ENCODE measurements around the gene MATR3.

DNA sequence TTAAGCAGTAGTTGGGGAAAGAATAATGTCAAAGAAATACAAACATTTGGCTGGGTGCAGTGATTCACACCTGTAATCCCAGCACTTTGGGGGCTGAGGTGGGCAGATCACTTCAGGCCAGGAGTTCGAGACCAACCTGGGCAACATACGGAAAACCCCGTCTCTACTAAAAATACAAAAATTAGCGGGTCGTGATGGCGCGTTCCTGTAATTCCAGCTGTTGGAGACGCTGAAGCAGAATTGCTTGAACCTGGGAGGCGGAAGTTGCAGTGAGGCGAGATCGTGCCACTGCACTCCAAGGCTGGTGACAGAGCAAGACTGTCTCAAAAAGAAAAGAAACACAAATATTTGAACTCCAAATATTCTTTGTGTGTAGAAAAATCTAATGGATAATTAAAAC lies 4.7 kb downstream of the MATR3 start:
- TF ChIP-seq EZH2 (IDR thresholded peaks at IDR 0.05) (no peak), POLR2AphosphoS5 (IDR thresholded peaks at IDR 0.05; ENCODE audit: borderline replicate concordance, low read depth, low read length) (no peak), FOXP2 (optimal IDR thresholded peaks at IDR 0.05; ENCODE audit: control extremely low read depth, extremely low read length, insufficient read depth) (no peak)

Measured in SK-N-MC (cell line).